GM12865 (cell line): Measurements from ENCODE around the gene ITPKB.
"Not testable (repeated sequence)": the region's sequence is repeated elsewhere in the genome, so short reads cannot be mapped to it uniquely, and the experiment has no call there.

Experiments used
- DNase-seq: peaks from one replicate; pipeline ENCODE4 v3.0.0; 2010; ENCODE audit warnings: low read depth
- H3K4me3 ChIP-seq: 2 replicates; pipeline ENCODE4 v1.5.1; 2011; ENCODE audit warnings: mild to moderate bottlenecking, low read depth, low read length, control low read depth
- CTCF ChIP-seq: IDR thresholded peaks from 2 replicates; pipeline ENCODE4 v1.5.1; 2011; ENCODE audit warnings: low read length, control low read depth, low read depth, inconsistent platforms; ENCODE audit not compliant: insufficient read depth; ENCODE audit errors: missing control alignments

ITPKB gene

GRCh38 chr1:226626577-226626956, 112.5 kb downstream of the ITPKB start:
- peak; percentile 88 for TF ChIP-seq CTCF
- peak; percentile 76 for DNase-seq
- H3K4me3 ChIP-seq: no peak overlapping the region

DNA sequence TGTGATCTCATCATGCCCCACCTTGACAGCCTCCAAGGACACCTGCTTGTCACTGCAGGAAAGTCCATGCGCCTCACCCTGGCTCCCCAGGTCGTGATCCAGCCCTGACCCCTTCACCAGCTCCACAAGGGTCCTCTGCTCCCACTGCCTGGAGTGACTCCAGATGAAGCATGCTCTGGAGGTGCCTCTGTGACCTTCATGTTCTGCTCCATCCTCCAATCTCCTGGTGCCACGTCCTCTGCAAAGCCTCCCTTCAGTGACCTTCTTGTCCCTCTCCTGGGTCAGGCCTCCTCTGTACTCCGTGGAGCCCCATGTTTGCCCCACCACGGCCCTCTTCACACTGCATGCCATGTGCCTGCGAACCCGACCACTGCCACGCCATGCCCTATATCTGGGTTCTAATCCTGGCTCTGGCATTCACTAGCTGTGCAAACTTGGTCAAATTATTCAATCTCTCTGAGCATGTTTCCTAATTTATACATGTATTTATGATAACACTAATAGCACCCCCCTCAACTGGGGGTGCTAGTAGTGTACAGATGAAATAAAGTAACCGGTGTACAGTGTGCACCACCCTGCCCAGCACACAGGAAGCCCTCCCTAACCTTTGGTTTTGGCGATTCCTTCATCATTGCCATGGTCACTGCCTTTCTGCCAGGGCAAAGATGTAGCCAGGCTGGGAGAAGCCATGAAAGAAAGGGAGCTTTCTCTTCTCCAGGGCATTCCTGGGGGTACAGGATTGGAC, 113.1 kb downstream of the ITPKB start:
- no peak for TF ChIP-seq CTCF
- DNase-seq: no peak

GRCh38 chr1:226625326-226625725, 113.8 kb downstream of the ITPKB start:
- no peak overlapping the region for H3K4me3 ChIP-seq
- no peak for DNase-seq
- no peak for TF ChIP-seq CTCF

More for the DNA sequence above, 113.1 kb downstream of the ITPKB start:
- H3K4me3 ChIP-seq: no peak overlapping the region

DNA sequence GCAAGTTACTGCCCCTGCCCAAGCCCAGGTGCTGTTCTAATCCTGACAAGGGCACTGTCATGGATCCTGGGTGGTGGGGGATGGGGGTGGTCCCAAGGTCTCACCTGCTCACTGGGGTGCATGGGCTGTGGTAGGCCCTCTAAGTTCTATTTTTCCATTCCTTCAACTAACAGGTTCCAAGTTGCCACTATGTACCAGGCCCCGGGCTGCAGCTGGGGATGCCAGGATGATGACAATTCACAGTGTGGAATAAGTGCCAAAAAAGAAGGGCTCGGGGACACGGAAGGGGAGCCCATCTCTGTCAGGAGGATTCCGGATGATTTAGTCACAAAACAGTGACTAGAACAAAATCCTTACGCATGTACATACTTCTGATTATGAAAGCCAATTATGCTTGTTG, 114.6 kb downstream of the ITPKB start:
- DNase-seq: no peak
- no peak overlapping the region for H3K4me3 ChIP-seq
- TF ChIP-seq CTCF: no peak

DNA sequence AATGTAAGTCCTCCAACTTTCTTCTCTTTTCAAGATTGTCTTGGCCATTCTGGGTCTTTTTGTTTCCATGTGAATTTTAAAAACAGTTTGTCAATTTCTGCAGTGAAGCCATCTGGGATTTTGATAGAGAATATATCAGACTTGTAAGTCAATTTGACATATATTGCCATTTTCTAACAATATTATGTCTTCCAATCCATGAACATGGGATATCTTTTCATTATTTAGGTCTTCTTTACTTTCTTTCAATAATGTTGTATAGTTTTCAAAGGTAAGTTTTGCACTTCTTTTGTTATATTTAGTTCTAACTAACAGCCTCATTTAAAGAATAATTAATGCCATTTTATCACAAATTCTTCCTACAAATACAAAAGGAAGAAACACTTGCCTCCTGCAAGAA, 117.1 kb downstream of the ITPKB start:
- no peak overlapping the region for H3K4me3 ChIP-seq
- DNase-seq: no peak
- TF ChIP-seq CTCF: no peak

- TF ChIP-seq CTCF: no peak
- no peak for DNase-seq
- no peak overlapping the region for H3K4me3 ChIP-seq
Observed at GRCh38 chr1:226619031-226619430, 120.1 kb downstream of the ITPKB start.

- no peak for DNase-seq
- TF ChIP-seq CTCF: no peak
- no peak overlapping the region for H3K4me3 ChIP-seq
Observed at GRCh38 chr1:226618380-226618779, 120.7 kb downstream of the ITPKB start.

GRCh38 chr1:226617719-226618118, 121.4 kb downstream of the ITPKB start:
- H3K4me3 ChIP-seq, DNase-seq: not testable (repeated sequence)
